ENCODE results near the gene OR6J1.
"Not testable (repeated sequence)": the region's sequence is repeated elsewhere in the genome, so short reads cannot be mapped to it uniquely, and the experiment has no call there.

Gene OR6J1

DNA sequence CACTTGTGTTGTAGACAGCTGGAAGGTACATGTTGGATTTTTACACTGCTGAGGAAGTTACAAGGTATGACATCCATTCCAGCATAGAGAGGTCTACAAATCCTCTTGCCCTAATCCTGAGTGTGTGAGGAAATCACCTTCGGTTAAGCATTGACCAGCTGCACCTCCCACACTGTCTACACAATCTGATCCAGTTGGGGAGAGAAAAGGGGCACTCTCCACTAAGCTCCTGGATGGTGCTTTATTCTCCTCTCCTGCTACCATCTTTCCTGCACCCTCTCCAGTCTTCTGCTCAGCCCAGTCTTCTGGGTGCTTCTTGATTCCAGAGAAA lies at the start of gene OR6J1:
Gene OR6J1 (minus strand): TSS at position 48 of the 331 bp plus-strand sequence. CDS start 9,541 bp downstream, outside the sequence.
- FAIRE-seq: no peak

DNA sequence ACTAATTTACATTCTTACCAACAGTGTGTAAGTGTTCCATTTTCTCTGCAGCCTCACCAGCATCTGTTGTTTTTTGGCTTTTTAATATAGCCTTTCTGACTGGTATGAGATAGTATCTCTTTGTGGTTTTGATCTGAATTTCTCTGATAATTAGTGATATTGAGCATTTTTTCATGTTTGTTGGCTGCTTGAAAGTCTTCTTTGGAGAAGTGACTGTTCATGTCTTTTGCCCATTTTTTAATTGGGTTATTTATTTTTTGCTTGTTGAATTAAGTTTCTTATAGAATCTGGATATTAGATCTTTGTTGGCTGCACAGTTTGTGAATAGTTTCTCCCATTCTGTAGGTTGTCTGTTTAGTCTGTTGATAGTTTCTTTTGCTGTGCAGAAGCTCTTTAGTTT lies 48.0 kb upstream of the OR6J1 start:
- FAIRE-seq: no peak

DNA sequence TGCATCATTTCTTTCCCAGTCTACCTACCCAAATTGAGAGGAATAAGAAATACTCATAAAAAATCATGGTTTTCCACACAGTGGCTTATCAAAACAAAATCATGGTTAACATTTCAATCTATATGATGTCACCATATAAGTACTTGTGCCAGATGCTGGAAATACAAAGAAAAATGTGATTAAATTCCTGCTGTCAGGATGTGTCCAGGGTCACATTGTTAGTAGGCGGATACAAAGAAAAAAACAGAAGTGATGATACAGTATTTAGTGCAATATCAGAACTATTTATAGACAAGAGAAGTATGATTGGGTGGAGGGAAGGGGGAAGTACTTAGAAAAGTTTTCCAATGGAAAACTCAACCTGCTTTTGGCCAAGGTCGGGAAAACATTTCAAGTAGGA lies 47.0 kb upstream of the OR6J1 start:
- FAIRE-seq: no peak

DNA sequence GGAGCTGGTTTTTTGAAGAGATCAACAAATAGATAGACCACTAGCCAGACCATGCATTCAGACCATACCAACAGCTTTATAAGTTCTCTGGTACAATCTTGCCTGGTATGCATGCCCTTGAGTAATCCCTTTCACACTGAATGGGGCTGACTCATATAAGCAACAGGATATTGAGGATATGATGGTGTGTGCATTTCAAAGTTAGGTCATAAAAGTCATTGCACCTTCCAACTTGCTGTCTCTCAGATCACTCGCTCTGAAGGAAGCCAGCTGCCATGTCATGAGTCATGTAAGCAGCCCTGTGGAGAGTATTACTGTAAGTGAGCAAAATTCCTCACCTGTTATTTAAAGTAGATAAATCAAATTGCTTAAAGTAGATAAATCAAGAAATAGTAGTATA lies 45.0 kb upstream of the OR6J1 start:
- no peak for FAIRE-seq

DNA sequence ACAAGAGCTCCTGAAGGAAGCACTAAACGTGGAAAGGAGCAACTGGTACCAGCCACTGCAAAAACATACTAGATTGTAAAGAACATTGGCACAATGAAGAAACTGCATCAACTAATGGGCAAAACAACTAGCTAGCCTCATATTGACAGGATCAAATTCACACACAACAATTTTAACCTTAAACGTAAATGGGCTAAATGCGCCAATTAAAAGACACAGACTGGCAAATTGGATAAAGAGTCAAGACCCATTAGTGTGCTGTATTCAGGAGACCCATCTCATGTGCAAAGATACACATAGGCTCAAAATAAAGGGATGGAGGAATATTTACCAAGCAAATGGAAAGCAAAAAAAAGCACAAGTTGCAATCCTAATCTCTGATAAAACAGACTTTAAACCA lies 43.8 kb upstream of the OR6J1 start:
- FAIRE-seq: not testable (repeated sequence)

DNA sequence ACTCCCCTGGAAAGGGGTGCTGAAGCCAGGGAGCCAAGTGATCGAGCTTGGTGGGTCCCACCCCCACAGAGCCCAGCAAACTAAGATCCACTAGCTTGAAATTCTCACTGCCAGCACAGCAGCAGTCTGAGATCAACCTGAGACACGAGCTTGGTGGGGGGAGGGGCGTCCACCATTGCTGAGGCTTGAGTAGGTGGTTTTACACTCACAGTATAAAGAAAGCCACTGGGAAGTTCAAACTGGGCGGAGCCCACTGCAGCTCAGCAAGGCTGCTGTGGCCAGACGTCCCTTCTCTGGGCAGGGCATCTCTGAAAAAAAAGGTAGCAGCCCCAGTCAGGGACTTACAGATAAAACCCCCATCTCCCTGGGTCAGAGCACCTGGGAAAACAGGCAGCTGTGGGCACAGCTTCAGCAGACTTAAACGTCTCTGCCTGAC lies 42.0 kb upstream of the OR6J1 start:
- not testable (repeated sequence) for FAIRE-seq

DNA sequence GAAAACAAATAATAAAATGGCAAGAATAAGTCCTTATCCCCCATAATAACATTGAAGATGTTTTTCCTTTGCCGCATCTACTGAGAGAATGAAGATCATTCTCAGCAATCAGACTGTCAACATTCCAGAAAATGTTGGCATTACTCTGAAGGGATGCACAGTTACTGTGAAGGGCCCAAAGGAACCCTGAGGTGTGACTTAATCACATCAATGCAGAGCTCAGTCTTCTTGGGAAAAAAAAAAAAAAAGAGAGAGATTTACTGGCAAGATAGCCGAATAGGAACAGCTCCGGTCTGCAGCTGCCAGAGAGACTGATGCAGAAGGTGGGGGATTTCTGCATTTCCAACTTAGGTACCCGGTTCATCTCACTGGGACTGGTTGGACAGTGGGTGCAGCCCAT lies 41.3 kb upstream of the OR6J1 start:
- no peak for FAIRE-seq

DNA sequence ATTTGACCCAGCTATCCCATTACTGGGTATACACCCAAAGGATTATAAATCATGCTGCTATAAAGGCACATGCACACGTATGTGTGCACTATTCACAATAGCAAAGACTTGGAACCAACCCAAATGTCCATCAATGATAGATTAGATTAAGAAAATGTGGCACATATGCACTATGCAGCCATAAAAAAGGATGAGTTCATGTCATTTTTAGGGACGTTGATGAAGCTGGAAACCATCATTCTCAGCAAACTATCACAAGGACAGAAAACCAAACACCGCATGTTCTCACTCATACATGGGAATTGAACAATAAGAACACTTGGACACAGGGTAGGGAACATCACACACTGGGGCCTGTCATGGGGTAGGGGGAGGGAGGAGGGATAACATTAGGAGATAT lies 39.3 kb upstream of the OR6J1 start:
- not testable (repeated sequence) for FAIRE-seq

DNA sequence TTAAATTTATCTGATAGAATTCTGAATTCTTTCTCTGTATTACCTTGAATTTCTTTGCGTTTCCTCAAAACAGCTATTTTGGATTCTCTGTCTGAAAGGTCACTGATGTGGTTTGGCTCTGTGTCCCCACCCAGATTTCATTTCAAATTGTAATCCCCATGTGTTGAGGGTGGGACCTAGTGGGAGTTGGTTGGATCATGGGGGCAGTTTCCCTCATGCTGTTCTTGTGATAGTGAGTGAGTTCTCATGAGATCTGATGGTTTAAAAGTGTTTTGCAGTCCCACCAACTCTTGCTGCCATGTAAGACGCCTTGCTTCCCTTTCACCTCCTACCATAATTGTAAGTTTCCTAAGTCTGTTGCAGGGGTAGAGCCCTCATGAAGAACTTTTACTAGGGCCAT lies 34.1 kb upstream of the OR6J1 start:
- no peak for FAIRE-seq

DNA sequence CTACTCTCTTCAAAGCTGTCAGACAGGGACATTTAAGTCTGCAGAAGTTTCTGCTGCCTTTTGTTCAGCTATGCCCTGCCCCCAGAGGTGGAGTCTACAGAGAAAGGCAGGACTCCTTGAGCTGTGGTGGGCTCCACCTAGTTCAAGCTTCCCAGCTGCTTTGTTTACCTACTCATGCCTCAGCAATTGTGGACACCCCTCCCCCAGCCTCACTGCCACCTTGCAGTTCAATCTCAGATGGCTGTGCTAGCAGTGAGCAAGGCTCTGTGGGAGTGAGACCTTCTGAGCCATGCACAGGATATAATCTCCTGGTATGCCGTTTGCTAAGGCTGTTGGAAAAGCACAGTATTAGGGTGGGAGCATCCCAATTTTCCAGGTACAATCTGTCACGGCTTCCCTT lies 33.4 kb upstream of the OR6J1 start:
- not testable (repeated sequence) for FAIRE-seq

DNA sequence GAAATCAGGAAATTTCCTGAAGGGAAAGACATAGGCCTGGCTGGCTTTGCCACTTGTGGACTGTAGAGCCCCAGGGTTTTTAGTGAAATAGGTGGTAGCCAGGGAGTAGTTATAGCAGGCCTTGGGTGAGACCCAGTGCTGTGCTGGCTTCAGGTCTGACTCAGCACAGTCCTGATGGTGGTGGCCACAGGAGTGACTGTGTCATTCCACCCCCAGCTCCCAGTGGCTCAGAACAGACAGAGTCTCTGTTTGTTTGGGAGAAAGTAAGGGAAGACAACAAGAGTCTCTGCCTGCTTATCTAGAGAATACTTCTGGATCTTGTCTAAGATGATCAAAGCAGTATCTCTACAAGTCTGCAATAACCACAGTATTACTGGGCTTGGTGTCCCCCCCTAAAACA lies 27.5 kb upstream of the OR6J1 start:
- FAIRE-seq: no peak

DNA sequence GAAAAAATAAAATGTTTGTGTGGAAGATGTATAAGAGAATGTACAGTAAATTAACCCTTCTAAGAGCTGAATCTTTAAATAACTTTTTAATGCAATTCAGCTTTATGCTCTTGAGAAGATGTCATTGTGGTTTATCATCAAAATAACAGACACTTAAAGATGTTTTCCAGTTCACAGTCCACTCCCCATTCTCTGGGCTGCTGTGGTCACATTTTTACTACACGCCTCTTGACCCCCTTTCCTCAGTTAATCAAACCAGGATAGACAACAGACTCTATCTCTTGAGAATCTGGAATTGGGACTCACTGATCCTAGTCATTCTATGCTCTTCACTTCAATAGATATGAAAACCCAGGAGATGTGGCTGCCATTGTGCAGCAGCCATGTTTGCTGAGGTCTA lies 24.7 kb upstream of the OR6J1 start:
- FAIRE-seq: no peak

DNA sequence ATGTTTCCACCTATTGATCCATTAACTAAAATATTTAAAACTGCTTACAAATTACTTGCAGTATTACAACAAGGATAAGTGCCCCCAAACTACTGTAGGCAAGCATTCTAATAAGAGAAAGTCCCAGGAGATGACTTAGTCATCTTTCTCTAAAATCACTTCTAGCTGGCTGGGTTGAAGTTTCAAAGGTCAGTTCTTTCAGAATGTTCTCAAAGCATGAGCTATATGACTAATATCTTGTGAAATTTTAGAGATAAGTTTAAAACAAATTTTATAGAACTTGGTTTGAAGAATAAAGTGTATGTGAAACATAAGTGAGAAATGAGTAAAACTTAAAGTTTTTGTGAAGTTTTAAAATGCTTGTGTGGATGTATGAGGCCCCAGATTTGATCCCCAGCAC lies 24.3 kb upstream of the OR6J1 start:
- no peak for FAIRE-seq

DNA sequence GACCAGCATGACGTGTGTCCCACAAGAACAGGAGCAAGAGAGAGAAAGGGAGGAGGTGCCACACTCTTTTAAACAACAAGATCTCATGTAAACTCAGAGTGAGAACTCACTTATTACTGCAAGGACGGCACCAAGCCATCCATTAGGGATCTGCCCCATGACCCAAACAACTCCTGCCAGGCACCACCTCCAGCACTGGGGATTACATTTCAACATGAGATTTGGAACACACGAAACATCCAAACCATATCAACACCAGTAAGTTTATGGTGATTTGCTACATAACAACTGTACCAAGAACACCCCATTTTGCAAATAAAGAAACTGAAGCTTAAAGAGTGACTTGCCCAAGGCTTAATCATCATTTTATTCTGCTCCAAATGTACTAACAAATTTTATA lies 23.7 kb upstream of the OR6J1 start:
- FAIRE-seq: no peak

DNA sequence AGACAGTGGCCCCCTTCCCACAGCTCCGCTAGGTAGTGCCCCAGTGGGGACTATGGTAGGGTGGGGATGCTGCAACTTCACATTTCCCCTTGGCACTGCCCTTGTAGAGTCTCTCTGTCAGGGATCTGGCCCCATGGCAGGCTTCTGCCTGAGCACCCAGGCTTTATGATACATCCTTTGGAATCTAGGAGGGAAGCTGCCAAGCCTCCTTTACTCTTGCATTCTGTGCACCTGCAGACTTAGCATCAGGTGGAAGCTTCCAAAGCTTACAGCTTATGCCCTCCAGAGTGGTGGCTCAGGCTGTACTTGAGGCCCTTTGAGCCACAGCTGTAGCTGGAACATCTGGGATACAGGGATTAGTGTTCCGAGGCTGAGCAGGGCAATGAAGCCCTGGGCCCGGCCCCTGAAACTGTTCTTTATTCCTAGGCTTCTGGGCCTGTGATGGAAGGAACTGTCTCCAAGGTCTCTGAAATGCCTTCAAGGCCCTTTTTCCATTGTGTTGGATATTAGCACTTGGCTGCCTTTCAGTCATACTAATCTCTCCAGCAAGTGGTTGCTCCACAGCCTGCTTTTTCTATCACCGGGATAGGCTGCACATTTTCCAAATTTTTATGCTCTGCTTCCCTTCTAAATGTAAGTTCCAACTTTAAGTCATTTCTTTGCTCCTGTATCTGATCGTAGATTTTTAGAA lies 22.2 kb upstream of the OR6J1 start:
- no peak for FAIRE-seq

DNA sequence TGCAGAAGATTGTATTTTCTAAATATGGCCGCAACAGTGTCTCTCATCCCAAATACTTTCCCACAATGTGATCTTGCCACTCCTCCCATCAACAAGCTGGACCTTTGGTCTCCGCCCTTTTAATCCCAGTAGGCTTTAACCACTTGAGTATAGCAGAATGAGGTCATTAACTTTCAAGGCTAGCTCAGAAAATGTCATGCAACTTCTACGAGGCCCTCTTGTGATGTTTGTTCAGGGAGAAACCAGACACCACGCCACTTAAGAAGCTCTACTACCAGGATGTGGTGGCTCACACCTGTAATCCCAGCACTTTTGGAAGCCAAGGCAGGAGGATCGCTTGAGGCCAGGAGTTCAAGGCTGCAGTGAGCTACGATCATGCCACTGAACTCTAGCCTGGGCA lies 20.1 kb upstream of the OR6J1 start:
- no peak for FAIRE-seq

DNA sequence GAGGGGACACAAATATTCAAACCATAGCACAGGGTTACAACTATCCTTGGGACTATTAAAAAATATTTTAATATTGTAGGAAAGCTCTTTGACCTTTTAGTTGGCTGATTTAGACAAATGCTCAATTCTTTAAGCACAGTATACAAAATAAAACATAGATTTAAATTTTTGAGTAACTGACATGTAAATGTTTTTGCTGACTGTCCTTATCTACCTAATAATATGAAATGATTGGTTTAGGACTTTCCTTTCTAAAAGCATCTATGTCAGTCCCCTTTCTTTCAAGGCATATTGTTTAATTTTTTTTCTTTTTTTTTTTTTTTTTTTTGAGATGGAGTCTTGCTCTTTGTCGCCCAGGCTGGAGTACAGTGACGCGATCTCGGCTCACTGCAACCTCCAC lies 16.5 kb upstream of the OR6J1 start:
- no peak for FAIRE-seq

DNA sequence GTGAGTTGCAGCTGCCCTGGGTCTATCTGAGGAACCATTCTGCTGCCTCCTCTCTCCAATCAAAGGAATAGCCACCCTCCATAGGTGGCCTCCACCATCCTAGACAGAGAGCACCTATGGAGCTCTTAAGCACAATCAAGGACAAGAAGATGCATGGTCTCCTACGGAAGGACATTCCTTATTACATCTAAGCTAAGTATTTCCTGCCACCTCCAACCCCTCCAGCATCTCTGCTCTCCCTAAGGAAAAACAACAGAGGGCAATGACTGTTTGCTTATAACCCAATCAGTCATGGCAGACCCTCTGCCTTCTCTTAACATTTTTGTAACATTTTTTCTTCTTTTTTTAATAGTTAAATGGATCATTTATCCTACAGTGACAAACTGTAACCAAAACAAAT lies 14.8 kb upstream of the OR6J1 start:
- FAIRE-seq: no peak

DNA sequence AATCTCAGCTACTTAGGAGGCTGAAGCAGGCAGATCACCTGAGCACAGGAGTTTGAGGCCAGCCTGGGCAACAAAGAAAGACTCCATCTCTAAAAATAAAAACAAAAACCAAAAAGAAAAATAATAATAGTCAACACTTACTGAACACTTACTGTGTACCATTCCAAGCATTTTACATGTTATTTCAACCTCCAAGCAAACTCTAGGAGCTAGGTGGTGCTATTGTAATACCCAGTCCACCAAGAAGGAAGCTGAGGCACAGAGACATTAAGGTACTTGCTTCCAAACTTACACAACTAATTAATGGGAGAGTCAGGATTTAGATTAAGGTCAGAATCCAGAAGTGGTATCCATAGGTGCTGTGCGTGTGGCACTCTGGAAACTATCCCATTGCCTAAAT lies 13.7 kb upstream of the OR6J1 start:
- no peak for FAIRE-seq

DNA sequence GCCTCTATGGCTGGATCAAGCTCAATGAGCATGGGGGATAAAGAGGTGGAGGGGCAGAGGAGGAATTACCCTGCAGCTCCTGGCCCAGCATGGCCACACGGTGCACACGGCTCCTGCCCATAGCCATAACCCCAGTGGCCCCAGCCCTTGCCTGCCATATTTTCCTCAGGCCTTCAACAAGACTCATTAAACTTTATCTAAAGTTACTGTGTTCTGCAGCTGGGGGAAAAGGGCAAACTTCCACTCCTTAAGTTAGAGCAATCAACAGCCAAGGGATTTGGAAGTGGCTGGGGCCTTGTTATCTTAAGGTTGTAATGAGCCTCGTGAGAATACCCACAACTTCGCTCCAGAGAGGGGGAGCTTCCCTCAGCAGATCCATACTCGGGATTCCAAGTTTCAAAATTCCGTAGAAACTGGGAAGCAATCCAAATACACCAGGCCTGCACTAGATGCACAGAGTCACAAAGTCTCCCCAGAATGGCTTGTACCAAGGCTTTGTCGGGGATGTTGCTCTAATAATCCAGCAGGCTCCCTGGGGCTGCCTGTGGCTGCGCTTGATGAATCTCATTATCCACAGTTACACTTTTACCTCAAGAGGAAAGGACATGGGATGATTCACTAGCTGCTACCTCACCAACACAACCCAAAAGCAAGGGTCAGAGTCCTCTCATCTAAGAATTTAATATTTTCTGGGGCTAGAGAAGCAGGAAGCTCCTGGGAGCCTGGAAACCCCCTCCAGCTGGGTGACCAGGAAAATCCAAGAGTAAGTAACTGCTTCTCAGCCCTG lies 13.0 kb upstream of the OR6J1 start:
- FAIRE-seq: no peak

DNA sequence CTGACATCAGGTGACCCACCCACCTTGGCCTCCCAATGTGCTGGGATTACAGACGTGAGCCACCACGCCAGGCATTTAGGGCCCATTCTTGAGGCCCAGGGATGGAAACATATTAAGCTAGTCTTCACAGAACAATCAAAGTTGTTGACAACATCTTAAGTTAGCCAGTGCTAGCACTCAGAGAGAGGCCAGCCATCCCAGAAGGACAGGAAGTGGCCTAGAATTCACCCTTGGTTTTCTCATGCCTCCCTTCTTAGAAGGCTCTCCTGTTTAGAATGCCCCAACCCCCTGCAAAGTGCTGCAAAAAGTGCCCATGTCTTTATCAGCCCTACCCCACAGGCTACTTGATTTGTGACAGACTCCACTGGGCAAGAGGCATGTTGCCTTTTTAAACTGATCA lies 12.1 kb upstream of the OR6J1 start:
- no peak for FAIRE-seq

DNA sequence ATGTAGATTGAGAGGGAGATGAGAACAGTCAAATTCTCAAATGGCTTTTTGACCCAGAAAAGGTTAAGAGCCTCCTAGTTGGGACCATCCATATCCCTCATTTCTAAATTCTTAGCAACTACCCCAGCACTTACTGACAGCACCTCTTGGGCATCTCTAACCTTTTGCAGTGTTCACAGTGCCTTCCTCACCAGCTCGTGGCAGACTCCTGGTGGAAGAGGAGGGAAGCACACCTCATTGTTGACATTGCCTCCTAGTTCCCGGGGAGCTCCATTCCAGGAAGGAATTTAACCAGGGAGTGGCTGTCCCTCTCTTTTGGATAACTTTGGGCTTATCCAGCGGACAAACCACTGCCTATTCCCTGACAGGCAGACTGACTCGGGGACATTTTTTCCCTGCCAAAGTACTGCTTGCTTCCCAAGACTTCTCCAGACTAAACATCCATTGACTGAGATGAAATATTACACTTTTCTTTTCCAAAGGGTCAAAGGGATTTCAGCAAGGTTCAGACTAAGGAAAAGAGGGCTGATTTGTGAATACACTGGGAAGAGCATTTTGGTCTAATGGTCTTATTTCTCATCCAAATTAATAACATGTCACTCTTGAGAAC lies 9.0 kb upstream of the OR6J1 start:
- no peak for FAIRE-seq

DNA sequence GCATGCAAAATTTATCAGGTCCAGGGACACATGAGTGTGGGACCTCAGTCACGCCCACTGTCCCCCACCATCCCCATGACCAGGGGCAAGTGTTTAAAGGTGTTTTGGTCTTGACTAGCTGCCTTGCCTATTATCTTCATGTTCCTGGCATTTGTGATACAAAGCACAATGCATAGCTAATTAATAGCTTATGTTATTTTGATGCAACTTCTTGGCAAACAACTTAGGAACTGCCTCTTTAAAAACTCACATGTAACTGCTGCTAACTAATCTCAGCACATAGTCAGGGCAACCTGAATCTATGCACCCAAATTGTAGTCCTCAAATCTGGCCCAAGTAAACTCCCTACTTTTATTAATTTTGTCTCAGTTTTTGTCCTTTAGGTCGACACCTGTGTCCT lies 7.4 kb upstream of the OR6J1 start:
- FAIRE-seq: no peak

DNA sequence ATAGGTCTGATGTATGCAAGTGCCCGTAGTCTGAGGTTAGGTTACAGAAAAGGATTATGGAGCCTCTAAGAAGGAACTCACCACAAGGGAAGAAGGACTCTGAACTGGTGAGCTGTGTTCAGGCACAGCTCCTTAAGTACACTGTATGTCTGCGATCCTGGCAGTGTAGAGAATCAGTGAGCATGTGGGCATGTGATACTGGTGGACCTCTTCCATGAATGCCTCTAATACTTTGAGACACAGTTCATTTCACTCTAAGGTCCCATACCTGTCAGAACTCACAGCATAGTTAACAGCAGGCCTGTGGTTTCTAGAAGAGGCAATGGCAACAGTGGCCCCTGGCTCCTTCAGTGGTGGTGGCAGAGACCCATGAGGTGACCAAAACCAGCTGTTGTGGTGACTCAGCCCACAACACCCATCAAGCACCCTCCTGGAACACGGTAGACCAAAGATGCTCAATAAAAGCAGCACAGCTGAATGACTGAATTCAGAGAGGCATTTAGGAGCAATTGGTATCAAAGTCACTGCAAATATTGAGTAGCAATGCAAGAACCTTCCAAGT lies 6.9 kb upstream of the OR6J1 start:
- FAIRE-seq: no peak
